Stimulated activated CD8-positive, alpha-beta memory T cell treated with anti-CD3 and anti-CD28 coated beads, Interleukin-2, amount 100 ng/mL, for 1 hour (primary cell): ENCODE results near the gene KLHL6.
A peak's percentile ranks its signal among the peaks of the same experiment; 100 is the strongest.
"Not testable (repeated sequence)": the region's sequence is repeated elsewhere in the genome, so short reads cannot be mapped to it uniquely, and the experiment has no call there.

Experiments used
- DNase-seq, 2 donors: peaks; one replicate each; pipeline ENCODE4 v3.0.0-alpha.2; 2020; ENCODE audit warnings: low read depth in 2 of 2

Gene KLHL6

DNA sequence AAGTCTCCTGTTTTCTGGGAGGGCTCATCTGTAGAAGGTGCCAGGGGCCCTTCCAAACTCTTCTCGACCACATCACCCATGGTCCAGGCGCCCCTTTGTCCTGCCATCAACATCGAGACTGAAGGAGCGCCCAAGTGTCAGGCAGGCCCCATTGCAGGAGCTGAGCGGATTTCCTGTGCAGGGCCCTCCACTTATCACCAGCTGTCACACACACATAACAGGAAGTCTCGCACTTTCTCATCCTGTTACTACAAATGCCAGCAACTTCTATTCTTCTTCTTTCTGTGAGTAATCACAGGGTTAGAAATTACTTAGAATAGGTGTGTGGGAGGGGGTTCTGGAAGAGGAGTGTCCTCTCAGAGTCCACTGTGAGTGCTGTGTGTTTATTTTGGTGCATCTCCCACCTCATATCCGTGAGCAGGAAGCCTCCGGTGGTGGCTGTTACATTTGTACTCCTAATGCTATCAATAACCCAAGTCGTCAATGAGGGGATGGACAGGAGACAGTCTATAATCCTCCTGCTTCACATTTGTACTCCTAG lies at the start of gene KLHL6:
TSS of gene KLHL6 (minus strand) at position 166 of the 541 bp plus-strand sequence. CDS start at position 113, 53 bp downstream.
- peak; percentile 53 for DNase-seq

- no peak for DNase-seq
These were observed 42.5 kb upstream of the KLHL6 start for GRCh38 chr3:183597959-183598358.

DNA sequence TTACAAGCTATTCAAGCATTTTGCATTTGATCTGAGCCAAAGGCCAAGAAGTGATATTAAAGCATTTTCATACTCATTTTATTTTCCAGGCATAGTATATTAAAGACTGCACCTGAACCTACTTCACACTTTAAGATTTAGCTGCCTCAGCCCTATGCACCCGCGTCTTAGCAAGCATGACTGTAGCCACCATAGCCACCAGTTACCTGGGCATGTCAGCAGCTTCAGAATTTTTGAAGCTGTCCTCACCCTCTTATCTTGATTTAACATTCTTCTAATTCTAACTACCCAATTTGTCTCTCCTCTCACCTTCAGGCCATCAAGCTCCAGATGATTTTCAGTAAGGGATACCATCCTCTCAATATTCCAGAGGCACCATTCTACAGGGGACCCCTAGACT lies 39.1 kb upstream of the KLHL6 start:
- no peak for DNase-seq

DNA sequence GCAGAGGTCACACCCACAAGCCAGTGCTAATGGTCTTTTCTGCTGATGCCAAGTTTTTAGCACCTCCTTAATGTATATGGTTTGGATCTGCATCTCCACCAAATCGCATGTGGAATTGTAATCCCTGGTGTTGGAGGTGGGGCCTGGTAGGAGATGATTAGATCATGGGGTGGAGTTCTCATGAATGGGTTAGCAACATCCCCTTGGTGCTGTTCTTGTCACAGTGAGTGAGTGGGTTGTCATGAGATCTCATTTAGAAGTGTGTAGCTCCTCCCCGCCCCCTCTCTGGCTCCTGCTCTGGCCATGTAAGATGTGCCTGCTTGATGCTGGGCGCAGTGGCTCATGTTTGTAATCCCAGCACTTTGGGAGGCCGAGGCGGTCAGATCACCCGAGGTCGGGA lies 37.3 kb upstream of the KLHL6 start:
- no peak for DNase-seq

- no peak for DNase-seq
These were observed 36.5 kb upstream of the KLHL6 start for GRCh38 chr3:183591881-183592521.

- DNase-seq, result no peak
These were observed 34.9 kb upstream of the KLHL6 start for GRCh38 chr3:183590442-183590841.

DNA sequence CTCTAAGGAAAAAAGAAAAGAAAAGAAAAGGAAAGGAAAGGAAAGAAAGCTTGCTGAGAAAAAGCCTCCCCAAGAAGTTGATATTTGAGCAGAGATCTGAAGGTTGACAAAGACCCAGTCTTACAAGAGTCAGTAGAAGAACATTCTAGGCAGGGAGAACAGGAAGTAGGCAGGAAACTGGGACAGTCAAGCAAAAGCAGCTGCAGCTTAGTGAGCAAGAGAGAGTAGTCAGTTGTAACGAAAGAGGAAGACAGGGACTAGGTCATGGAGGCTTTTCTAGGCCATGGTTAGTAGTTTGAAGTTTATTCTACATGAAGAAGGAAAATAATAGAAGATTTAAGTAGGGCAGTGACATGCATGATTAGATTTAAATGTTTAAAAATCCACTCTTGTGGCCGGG lies 31.8 kb upstream of the KLHL6 start:
- no peak for DNase-seq

GRCh38 chr3:183586477-183586876 lies 31.0 kb upstream of the KLHL6 start:
- DNase-seq, result no peak

- DNase-seq, result no peak
These were observed 29.4 kb upstream of the KLHL6 start for GRCh38 chr3:183584914-183585280.

- no peak for DNase-seq
These were observed 28.9 kb upstream of the KLHL6 start for GRCh38 chr3:183584246-183584913.

- no peak for DNase-seq
These were observed 28.1 kb upstream of the KLHL6 start for GRCh38 chr3:183583331-183584245.

DNA sequence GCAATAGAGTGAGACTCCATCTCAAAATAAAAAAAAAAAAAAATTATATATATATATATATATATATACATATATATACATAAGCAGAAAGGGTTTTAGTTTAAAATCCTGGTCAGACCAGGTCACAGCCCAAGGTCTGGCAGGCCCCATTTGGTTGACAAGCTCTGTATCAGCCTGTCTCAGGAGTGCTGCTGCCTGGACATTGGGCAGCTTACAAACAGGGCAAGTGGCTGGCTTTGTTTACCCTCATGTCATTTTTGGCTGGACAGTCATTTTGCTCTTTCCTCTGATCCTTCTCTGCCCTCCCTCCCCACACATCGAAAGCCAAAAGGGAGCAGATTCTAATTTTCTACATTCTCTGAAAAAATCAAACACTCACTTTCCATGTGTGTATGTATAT lies 26.7 kb upstream of the KLHL6 start:
- DNase-seq, result no peak

- DNase-seq, result no peak
These were observed 26.1 kb upstream of the KLHL6 start for GRCh38 chr3:183581496-183582155.

DNA sequence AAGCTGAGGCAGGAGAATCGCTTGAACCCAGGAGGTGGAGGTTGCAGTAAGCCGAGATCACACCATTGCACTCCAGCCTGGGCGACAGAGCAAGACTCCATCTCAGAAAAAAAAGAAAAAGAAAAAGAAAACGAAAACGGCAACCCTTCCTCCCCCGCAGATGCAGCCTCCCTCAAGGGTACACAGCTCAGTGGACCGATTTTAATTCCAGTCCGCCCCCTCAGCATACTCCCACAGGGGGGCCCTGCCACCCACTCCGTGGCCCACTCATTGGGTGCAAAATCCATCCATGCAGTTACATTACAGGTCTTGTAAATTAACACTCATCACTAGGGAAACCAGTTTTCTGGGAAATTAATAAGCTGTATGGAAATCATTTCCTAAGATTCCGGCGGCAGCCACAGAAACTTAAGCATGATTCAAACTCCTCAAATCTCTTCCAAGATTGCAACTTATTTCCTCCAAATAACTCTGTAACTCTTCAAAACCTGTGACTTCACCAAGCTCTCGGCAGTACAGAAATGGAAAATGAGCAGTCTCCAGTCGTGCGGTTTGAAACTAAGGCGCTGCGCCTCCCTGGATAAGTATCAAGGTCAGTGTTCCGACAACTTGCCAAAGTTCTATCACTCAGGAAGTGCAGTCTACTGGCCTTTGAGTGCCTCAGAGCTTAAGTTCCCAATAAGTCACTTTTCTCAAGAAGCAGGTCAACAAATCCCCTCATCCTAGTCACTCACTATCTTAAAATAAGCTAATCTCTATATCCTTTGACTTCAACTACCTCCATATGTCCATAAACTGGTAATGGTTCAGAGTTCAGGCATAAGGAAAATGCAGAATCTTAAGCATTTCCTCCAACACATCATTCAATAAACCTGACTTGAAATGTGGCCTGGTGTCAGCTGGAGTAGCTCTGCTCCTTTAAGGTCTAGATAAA lies 24.7 kb upstream of the KLHL6 start:
- no peak for DNase-seq

DNA sequence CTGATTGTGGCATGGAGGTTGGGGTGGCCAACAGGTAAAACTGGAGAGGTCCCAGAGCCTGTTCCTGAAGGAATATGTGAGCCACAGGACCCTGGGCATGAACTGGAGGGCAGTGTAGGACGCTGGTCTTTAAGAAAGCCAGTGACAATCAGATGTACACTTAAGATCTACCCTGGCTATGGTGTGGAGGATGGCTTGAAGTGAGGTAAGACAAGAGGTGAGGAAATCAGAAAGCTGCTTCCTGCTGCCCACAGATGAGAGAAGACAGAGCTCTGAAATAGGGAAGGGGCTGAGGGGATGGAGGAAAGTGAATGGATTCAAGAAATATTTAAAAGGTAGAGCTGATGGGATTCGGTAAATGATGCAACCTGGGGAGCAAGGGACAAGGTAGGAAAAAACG lies 22.7 kb upstream of the KLHL6 start:
- no peak for DNase-seq

DNA sequence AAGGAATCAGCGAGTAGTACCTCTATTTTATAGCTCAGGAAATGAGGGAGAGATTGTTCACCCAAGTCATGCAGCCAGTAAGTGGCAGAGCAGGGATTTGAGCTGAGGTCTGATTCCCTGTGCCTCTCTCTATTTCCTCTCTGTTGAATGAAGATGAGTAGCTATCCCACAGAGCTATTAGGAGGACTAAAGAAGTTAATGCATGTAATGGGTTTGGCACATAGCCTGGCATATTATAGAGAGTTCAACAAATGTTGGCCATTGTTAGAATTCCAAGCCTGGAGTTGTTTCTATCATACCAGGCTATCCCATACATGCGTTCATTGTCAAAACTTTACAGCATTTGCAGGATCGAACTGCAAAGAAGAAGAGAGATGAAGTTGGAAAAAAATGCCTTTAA lies 21.8 kb upstream of the KLHL6 start:
- no peak for DNase-seq

DNA sequence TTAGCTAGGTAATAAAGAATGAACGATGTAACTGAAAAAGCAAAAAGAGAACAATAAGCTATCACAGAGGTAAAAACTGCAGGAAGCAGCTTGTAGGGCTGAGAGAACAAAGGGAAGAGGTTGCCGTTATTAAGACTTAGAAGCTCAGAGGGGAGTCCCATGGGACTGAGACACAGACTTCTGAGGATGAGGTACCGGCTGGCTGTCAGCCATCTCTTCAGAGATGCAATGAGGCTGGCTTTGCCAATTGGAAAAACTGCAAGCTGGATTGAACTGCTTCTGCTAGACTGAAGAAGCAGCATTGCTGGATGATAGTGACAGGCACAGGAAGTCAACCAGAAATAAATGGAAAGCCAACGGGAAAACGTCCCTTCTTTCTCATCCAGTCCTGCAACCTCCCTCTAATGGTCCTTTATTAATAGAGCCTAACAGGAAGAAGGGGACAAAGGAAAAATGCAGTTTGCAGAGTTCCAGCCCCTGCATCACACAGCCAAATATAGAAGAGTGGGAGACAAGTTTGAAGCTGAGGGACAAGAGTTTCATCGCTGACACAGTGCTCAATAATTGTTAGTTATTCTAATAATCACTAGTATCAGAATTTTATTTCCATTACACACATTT lies 21.1 kb upstream of the KLHL6 start:
- DNase-seq, result no peak

DNA sequence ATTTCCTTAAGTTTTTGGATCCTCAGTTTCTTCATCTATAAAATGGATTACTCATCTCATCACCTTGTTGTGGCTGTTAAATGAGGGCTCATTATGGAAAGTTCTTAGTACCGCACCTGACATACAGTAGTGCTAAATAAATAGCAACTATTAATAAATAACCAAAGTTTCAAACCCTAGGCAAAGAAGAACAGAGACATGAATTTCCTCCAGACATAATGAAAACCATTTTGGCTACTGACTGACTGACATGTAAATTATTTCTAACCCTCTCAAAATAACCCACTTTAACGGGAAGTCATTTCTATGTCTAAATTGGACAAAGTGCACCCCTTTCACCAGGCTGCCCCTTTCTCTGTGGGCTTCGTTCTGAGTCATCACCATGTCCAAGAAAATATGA lies 17.4 kb upstream of the KLHL6 start:
- no peak for DNase-seq

DNA sequence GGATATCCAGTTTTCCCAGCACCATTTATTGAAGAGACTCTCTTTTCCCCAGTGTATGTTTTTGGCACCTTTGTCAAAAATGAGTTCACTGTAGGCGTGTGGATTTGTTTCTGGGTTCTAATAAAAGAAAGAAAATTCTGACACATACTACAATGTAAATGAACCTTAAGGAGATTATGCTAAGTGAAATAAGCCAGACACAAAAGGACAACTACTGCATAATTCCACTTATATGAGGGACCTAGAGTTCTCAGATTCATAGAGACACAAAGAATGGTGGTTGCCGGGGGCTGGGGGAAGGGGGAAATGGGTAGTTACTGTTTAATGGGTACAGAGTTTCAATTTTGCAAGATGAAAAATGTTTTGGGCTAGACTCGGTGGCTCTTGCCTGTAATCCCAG lies 14.7 kb upstream of the KLHL6 start:
- DNase-seq, result not testable (repeated sequence)

DNA sequence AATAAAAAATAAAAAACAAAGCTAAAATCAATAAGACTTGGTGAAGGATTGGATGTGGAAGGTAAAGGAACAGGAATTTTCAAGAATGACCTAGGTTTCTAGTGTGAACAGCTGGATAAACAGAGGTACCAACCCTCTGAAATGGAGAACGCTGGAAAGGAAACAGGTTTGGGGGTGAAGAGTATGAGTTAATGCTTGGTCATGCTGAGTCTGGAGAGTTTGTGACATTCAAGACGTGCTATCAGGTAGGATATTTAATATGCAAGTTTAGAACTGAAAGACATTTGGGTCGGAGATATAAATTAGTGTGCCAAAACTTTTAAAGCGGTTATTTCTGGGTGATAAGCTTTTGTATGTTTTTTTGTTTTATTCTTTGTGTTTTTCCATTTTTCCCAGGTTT lies 11.4 kb upstream of the KLHL6 start:
- no peak for DNase-seq
